ENCODE data around the gene ACTC1.

GRCh38 chr15:34815836-34816235 is 20.5 kb upstream of the ACTC1 start:
- TF ChIP-seq SP1 (IDR thresholded peaks at IDR 0.05) = no peak
- no peak for TF ChIP-seq SUZ12 (IDR thresholded peaks at IDR 0.05)
